GM19099 (cell line): ENCODE results near the gene CFAP92.

Experiments
- POLR2A ChIP-seq: IDR thresholded peaks from 3 replicates; pipeline ENCODE4 v1.6.1; 2011; ENCODE audit warnings: low read depth; ENCODE audit not compliant: insufficient read length; ENCODE audit errors: extremely low read depth

The CFAP92 gene

DNA sequence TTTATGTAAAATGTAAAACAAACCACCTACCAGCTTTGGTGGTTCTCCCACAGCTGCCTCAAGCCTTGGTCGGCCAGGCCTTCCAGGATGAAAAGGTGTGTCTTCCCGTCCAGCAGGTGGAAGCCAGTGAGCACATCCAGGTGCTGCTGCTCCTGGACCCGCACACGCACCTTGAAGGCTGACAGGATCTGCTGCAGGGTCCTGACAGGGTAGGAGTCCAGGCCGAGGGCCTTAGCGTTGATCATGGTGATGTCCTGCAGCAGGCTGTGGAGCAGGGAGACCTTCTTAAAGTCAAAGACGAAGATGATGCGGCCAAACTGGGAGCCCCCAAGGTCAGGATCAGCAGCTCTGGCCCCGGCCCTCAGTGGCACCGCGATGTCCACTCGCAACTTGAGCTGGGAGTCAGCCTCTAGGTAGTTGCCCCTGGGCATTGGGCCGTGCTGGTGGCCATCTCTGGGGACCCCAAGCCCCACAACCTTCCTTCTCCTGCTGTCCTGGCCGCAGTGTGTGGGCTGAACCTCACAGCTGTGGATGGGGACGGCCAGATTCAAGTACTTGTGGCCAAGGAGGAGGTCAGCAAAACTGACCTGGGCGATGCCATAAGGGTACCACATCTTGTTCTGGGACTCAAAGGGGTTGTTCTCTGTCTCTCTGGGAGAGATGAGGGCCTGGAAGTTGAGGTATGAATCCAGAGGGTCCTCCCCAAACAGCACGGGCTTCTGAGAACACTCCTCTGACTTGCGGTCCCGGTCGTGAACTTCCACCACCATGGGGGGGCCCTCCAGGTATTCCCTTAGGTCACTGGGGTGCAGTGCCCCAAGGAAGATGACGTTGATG is 48.6 kb downstream of the CFAP92 start:
- no peak for TF ChIP-seq POLR2A

GRCh38 chr3:128942161-128942952 is 51.5 kb downstream of the CFAP92 start:
- TF ChIP-seq POLR2A: no peak

GRCh38 chr3:128940252-128940651 is 53.6 kb downstream of the CFAP92 start:
- no peak for TF ChIP-seq POLR2A

GRCh38 chr3:128936341-128936740 is 57.5 kb downstream of the CFAP92 start:
- no peak for TF ChIP-seq POLR2A

DNA sequence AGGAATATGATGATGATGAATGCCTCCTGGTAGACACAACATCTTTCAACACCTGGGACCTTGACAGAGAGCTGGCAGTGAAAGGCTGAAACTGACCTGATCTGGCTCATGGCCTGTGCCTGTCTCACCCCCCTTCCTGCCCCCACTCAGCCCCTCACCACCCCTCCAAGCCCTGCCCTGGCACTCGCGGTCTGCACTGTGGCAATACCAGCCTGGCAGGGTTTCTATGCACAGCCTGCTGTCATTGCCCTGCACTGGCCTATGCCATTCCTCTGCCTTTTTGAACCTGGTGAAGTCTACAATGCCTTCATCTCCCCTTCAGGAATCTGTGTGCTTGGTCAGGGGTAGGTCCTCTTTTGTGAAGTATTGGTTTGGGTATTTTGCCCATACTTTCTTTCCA is 58.0 kb downstream of the CFAP92 start:
- no peak for TF ChIP-seq POLR2A

DNA sequence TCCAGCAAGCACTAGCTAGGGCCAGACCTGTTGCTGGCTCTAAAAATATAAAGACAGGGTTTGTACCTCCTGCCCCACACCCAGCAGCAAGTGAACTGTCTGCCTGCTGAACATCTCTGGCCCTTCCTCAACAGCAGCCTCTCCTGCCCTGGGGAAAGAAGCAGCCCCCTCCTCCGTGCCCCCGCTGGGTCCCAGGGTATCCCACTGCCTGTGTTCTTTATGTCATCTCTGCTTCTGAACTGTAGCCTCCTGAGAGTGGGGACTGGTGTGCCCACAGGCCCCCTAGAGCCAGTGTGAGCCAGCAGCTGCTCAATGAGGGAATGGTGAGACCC is 60.0 kb downstream of the CFAP92 start:
- no peak for TF ChIP-seq POLR2A

DNA sequence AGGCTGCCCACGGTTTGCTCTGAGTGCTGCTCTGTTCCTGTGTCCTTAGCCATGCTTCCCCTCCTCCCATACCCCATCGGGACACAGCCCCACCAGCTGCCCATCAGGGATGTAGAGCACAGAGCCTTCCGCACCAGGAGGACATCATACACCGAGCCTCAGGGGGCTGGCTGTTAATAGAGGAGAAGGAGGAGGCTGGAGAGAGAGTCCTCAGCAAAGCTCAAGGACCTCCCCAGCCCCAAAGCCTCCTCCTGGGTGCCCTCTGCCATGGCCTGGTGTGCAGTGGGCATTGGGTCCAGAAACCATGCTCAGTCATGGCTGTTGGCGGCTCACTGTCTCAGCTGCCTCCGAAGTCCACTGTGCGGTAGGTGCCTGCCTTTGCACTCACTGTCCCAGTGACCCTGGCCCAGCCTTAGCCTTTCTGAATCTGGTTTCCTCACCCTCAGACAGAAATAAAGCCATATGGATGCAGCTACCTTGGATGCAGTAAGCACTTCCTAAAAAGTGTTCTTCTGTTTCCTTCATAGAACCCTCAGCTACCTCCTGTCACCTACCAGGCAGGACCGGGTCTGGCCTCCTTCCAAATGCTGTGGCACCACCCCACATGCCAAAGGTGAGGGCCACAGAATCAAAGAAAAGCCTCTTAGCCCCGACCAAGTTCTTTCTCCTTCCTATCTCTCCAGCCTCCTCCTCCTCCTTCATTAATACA is 60.5 kb downstream of the CFAP92 start:
- no peak for TF ChIP-seq POLR2A

DNA sequence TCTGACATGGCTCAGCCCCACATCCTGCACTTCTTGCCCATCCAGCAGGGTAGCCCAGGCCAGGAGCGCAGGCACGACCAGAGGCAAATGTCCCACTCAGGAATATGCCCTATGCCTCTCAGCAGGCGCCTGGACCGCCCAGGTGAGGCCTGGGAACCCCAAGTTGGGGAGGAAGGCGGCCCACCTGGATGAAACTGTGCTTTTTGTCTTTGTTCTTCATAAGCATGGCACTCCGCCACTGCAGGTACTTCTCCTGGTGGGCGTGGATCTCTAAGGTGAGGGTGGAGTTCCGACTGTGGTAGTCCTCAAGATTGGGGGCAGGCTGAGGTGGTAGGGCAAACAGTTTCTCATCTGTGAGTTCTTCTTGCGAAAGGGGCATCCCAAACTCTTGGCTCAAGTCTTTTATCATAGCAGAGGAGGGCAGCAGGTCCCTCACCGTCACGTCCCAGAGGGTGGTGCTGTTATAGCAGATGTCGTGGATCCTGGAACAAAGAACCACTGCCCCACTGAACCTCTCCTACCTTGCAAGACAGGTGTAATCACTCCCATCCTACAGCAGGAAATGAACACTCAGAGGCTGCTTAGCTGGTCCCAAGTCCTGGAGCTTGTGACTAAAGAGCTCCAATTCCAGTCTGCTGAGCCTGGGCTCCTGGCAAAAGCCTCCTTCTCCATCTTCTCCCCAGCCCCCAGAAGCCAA is 61.2 kb downstream of the CFAP92 start:
- no peak for TF ChIP-seq POLR2A

GRCh38 chr3:128931046-128931445 is 62.8 kb downstream of the CFAP92 start:
- no peak for TF ChIP-seq POLR2A

GRCh38 chr3:128929364-128929763 is 64.5 kb downstream of the CFAP92 start:
- no peak for TF ChIP-seq POLR2A

- no peak for TF ChIP-seq POLR2A
These were observed 70.3 kb downstream of the CFAP92 start for GRCh38 chr3:128923576-128923975.

- no peak for TF ChIP-seq POLR2A
These were observed 70.9 kb downstream of the CFAP92 start for GRCh38 chr3:128922804-128923459.

DNA sequence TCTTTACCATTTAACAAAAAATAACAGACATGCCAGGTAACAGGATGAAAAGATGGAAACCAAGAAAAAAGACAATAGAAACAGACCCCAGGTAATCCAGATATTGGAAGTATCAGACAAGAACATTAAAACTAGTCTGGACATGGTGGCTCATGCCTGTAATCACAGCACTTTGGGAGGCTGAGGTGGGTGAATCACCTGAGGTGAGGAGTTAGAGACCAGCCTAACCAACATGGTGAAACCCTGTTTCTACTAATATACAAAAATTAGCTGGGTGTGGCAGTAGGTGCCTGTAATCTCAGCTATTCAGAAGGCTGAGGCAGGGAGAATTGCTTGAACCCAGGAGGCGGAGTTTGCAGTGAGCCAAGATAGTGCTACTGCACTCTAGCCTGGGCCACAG is 73.9 kb downstream of the CFAP92 start:
- no peak for TF ChIP-seq POLR2A

DNA sequence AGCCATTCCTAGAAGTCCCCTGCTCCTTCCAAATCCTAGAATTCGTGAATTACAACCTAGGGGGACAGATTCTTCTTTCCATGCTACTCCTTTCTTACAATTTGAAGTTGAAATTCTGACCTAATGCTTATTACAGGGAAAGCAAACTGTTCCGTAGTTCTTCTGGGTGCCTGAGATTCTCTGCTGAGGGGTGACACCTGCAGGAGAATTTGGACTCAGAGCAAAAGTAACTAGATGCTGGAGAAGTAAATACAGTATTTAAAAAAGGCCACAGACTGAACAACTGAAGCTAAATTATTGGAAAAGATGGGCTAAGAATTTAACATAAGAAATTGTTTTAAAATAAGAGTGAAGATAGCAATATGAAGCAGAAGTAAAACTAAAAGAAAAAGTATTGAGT is 76.6 kb downstream of the CFAP92 start:
- TF ChIP-seq POLR2A: no peak
